ENCODE data around the gene ZNF219.

GRCh38 chr14:21088687-21089086 lies 9.8 kb downstream of the ZNF219 start:
- TF ChIP-seq CTCF (IDR thresholded peaks at IDR 0.05): no peak
- TF ChIP-seq SIN3A (IDR thresholded peaks at IDR 0.05; ENCODE audit: borderline replicate concordance, insufficient read depth, low read depth, low read length): no peak
- TF ChIP-seq TCF7L2 (IDR thresholded peaks at IDR 0.05; ENCODE audit: low read depth, low read length): no peak
- TF ChIP-seq, protein P1, sequence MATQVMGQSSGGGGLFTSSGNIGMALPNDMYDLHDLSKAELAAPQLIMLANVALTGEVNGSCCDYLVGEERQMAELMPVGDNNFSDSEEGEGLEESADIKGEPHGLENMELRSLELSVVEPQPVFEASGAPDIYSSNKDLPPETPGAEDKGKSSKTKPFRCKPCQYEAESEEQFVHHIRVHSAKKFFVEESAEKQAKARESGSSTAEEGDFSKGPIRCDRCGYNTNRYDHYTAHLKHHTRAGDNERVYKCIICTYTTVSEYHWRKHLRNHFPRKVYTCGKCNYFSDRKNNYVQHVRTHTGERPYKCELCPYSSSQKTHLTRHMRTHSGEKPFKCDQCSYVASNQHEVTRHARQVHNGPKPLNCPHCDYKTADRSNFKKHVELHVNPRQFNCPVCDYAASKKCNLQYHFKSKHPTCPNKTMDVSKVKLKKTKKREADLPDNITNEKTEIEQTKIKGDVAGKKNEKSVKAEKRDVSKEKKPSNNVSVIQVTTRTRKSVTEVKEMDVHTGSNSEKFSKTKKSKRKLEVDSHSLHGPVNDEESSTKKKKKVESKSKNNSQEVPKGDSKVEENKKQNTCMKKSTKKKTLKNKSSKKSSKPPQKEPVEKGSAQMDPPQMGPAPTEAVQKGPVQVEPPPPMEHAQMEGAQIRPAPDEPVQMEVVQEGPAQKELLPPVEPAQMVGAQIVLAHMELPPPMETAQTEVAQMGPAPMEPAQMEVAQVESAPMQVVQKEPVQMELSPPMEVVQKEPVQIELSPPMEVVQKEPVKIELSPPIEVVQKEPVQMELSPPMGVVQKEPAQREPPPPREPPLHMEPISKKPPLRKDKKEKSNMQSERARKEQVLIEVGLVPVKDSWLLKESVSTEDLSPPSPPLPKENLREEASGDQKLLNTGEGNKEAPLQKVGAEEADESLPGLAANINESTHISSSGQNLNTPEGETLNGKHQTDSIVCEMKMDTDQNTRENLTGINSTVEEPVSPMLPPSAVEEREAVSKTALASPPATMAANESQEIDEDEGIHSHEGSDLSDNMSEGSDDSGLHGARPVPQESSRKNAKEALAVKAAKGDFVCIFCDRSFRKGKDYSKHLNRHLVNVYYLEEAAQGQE (IDR thresholded peaks at IDR 0.05; ENCODE audit: insufficient read depth in 1 of 2, low read depth in 2 of 2, low read length in 1 of 2): no peak
- no peak for TF ChIP-seq POLR2AphosphoS5 (IDR thresholded peaks at IDR 0.05; ENCODE audit: low read depth, low read length)

Data from Panc1 (cell line).